HG02840 (cell line): ENCODE measurements around the gene P3H2.

Experiments used
- ATAC-seq: cut with Tn5 transposase; IDR thresholded peaks from one replicate; pipeline ENCODE4 v1.9.1; 2021; ENCODE audit warnings: mild to moderate bottlenecking, moderate library complexity, moderate number of reproducible peaks; ENCODE audit not compliant: unreplicated experiment, low FRiP score

The P3H2 gene

GRCh38 chr3:189914799-189915198, 205.9 kb downstream of the P3H2 start:
- no peak for ATAC-seq

GRCh38 chr3:189911001-189911400, 209.7 kb downstream of the P3H2 start:
- ATAC-seq, result no peak

DNA sequence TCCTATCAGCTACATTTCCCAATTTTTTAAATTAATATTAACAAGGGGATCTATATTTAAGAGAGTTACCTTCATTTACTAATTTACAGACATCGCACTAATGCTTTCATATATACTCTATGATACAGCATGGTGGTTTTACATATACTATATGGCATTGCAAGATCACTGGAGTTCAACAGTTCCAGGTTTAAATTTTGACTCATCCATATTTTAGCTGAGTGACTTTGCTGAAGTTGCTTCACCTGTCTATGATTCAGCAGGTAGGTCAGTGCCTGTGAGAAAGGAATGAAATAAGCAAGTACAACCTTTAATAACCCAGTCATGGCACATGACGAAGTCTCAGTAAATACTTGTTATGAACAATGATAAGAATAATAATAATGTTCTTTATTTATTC, 211.1 kb downstream of the P3H2 start:
- ATAC-seq, result no peak

- ATAC-seq, result no peak
Observed at GRCh38 chr3:189909139-189909538, 211.6 kb downstream of the P3H2 start.

GRCh38 chr3:189908646-189909045, 212.1 kb downstream of the P3H2 start:
- ATAC-seq, result no peak

GRCh38 chr3:189907803-189908202, 212.9 kb downstream of the P3H2 start:
- no peak for ATAC-seq
